Hepatocyte (in vitro differentiated cells): ENCODE measurements around the gene HOXA1. TPM values are rescaled to one million over a fixed set of nuclear protein-coding genes. Genes with fewer than 3 reads are reported as not detected.

Source experiments
- DNase-seq: peaks from one replicate; pipeline ENCODE4 v3.0.0-alpha.2; 2016; ENCODE audit warnings: low spot score
- H2AFZ ChIP-seq: fragments of 200-600 bp; sonication (generic); 2 replicates; pipeline ENCODE4 v1.6.0; 2016; ENCODE audit warnings: antibody characterized with exemption, mild to moderate bottlenecking
- H3K27ac ChIP-seq: fragments of 200-600 bp; sonication (generic); 2 replicates; pipeline ENCODE4 v1.5.1; 2016; ENCODE audit warnings: mild to moderate bottlenecking
- H3K27me3 ChIP-seq: fragments of 200-600 bp; sonication (generic); 2 replicates; pipeline ENCODE4 v1.6.1; 2016
- H3K36me3 ChIP-seq: fragments of 200-600 bp; sonication (generic); replicated peaks from 2 replicates; pipeline ENCODE4 v1.5.1; 2016; ENCODE audit warnings: low read depth; ENCODE audit not compliant: insufficient read depth
- H3K4me1 ChIP-seq: fragments of 200-600 bp; sonication (generic); 2 replicates; pipeline ENCODE4 v1.5.1; 2016; ENCODE audit warnings: mild to moderate bottlenecking, moderate library complexity; ENCODE audit not compliant: insufficient read depth
- H3K4me2 ChIP-seq: fragments of 200-600 bp; sonication (generic); 2 replicates; pipeline ENCODE4 v1.6.0; 2016
- H3K4me3 ChIP-seq: fragments of 200-600 bp; sonication (generic); 2 replicates; pipeline ENCODE4 v1.5.1; 2016; ENCODE audit warnings: mild to moderate bottlenecking
- H3K79me2 ChIP-seq: fragments of 200-600 bp; sonication (generic); 2 replicates; pipeline ENCODE4 v1.6.0; 2017; ENCODE audit warnings: mild to moderate bottlenecking
- H3K9me2 ChIP-seq: fragments of 200-600 bp; sonication (generic); replicated peaks from 2 replicates; pipeline ENCODE4 v1.6.0; 2017; ENCODE audit warnings: mild to moderate bottlenecking; ENCODE audit not compliant: insufficient read depth
- H3K9me3 ChIP-seq: fragments of 200-600 bp; sonication (generic); 2 replicates; pipeline ENCODE4 v1.5.1; 2016; ENCODE audit warnings: low read depth, mild to moderate bottlenecking
- H4K20me1 ChIP-seq: fragments of 200-600 bp; sonication (generic); 2 replicates; pipeline ENCODE4 v1.6.0; 2016; ENCODE audit warnings: mild to moderate bottlenecking; ENCODE audit not compliant: insufficient read depth, poor library complexity, severe bottlenecking
- CTCF ChIP-seq: fragments of 200-600 bp; sonication (generic); IDR thresholded peaks from 2 replicates; pipeline ENCODE4 v1.5.1; 2016; ENCODE audit warnings: antibody characterized with exemption, mild to moderate bottlenecking; ENCODE audit not compliant: poor library complexity
- EZH2 ChIP-seq: fragments of 200-600 bp; sonication (generic); IDR thresholded peaks from 2 replicates; pipeline ENCODE4 v1.6.1; 2016; ENCODE audit warnings: antibody characterized with exemption, mild to moderate bottlenecking, borderline replicate concordance
- EZH2phosphoT487 ChIP-seq: fragments of 200-600 bp; sonication (generic); IDR thresholded peaks from one replicate; pipeline ENCODE4 v1.6.1; 2018; ENCODE audit warnings: antibody characterized with exemption, mild to moderate bottlenecking, low read depth, moderate library complexity; ENCODE audit not compliant: unreplicated experiment, severe bottlenecking
- WGBS: methylation state at CpG from one replicate; pipeline ENCODE4 v1.1.6; 2016; ENCODE audit warnings: low lambda C conversion rate; ENCODE audit errors: missing lambda C conversion rate; 5-methylcytosine and 5-hydroxymethylcytosine counted together
- polyA plus RNA-seq: library from polyadenylated mRNA; unstranded; fragments of >200 nt; fragmentation: Nextera tagmentation; extraction: Ambion mirVana; gene quantifications from 2 replicates; pipeline ENCODE4 v1.2.1, GENCODE V29; 2016
- total RNA-seq: library from RNA; depleted of rRNA; stranded (reverse); fragments of >200 nt; gene quantifications from 2 replicates; pipeline ENCODE4 v1.2.3, GENCODE V29; 2014

Gene HOXA1
- total and polyA plus RNA-seq, 2 experiments from 2014 or later: 0.25 to 0.30 TPM

GRCh38 chr7:27108390-27109127, 12.8 kb upstream of the HOXA1 start:
- Histone ChIP-seq H3K27ac (no peak overlapping the region), H3K79me2 (peaks cover 14% of the 10 kb centered on the region), H3K27me3 (peaks cover 89% of the 10 kb centered on the region), H2AFZ (no peak overlapping the region), H3K9me2 (no peaks in the 10 kb centered on the region), H3K4me3 (no peak overlapping the region), H4K20me1 (peaks cover under 1% of the 10 kb centered on the region), H3K9me3 (no peaks in the 10 kb centered on the region), H3K36me3 (no peaks in the 10 kb centered on the region), H3K4me1 (peaks cover 20% of the 10 kb centered on the region), H3K4me2 (peak overlapping the region; percentile 59)
- no peak for DNase-seq
- WGBS: 41% methylated on average over 28 of the region's 41 CpGs
- TF ChIP-seq EZH2phosphoT487: peak; percentile 16
- no peak for TF ChIP-seq CTCF

GRCh38 chr7:27107391-27108381, 11.9 kb upstream of the HOXA1 start:
- TF ChIP-seq EZH2: no peak
- no peak for TF ChIP-seq CTCF
- no peak for TF ChIP-seq EZH2phosphoT487
- Histone ChIP-seq H3K9me2 (no peaks in the 10 kb centered on the region), H3K27me3 (peaks cover 92% of the 10 kb centered on the region), H4K20me1 (peaks cover 4% of the 10 kb centered on the region), H3K36me3 (no peaks in the 10 kb centered on the region), H3K27ac (no peak overlapping the region), H3K4me3 (no peak overlapping the region), H2AFZ (no peak overlapping the region), H3K4me2 (peak overlapping the region; percentile 59), H3K9me3 (no peaks in the 10 kb centered on the region), H3K79me2 (peaks cover 12% of the 10 kb centered on the region), H3K4me1 (peaks cover 17% of the 10 kb centered on the region)
- DNase-seq: no peak
- 39% methylated on average over 37 of the region's 47 CpGs for WGBS

GRCh38 chr7:27106901-27107240, 11.1 kb upstream of the HOXA1 start:
- Histone ChIP-seq H3K9me2 (no peaks in the 10 kb centered on the region), H3K4me2 (peak overlapping the region; percentile 68), H3K27ac (no peak overlapping the region), H3K4me1 (peaks cover 17% of the 10 kb centered on the region), H3K27me3 (peaks cover 92% of the 10 kb centered on the region), H3K9me3 (no peaks in the 10 kb centered on the region), H3K36me3 (no peaks in the 10 kb centered on the region), H3K4me3 (no peak overlapping the region), H4K20me1 (peaks cover 4% of the 10 kb centered on the region), H3K79me2 (peaks cover 4% of the 10 kb centered on the region), H2AFZ (no peak overlapping the region)
- no peak for DNase-seq
- 30% methylated on average over 14 of the region's 14 CpGs for WGBS
- TF ChIP-seq EZH2 (peak; percentile 22), CTCF (no peak)
